NCI-H774 (cell line): ENCODE data around the gene CYP2A13.
A peak's percentile ranks its signal among the peaks of the same experiment; 100 is the strongest.
"Not testable (repeated sequence)": the region's sequence is repeated elsewhere in the genome, so short reads cannot be mapped to it uniquely, and the experiment has no call there.

Experiments used
- DNase-seq: peaks from one replicate; lab custom pipeline; 2025; lab: John Stamatoyannopoulos, UW

CYP2A13 gene

DNA sequence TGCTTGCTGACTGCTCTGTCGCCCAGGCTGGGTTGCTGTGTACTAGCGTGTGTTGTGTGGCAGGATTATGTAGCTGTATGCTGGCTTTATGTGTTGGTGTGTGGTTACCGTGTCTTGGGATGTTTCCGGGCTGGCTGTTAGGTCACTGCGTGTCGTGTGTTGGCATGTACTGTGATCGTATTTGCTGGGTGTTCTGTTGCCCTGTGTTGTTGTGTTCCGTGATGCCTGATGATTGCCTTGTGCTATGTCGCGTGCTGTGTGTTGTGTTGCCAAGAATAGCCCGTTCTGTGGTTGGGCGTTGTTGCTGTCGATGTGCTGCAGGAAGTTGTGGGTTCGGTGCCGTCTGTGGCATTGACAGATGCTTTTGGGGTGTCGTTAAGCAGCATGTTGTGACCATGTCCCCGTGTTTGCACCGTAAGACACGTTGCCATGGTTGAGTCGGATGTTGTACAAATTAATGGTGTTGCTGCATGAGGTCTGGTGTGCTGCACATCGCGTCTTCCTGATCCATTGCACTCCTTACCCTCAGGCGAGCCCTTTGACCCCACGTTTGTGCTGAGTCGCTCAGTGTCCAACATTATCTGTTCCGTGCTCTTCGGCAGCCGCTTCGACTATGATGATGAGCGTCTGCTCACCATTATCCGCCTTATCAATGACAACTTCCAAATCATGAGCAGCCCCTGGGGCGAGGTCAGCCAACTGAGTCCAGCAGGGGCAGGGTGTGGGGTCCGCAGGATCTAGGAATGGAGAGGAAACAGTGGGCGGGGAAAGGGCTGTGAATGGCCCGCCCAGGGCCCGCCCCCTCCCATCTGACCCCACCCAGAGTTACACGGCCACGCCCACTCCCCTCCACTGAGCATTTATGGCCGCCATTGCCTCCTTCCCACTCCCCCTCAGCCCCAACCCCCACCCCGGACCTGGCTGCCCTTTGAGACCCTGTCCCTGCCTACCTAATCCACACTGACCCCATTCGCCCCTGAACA lies 33.0 kb downstream of the CYP2A13 start:
- not testable (repeated sequence) for DNase-seq

DNA sequence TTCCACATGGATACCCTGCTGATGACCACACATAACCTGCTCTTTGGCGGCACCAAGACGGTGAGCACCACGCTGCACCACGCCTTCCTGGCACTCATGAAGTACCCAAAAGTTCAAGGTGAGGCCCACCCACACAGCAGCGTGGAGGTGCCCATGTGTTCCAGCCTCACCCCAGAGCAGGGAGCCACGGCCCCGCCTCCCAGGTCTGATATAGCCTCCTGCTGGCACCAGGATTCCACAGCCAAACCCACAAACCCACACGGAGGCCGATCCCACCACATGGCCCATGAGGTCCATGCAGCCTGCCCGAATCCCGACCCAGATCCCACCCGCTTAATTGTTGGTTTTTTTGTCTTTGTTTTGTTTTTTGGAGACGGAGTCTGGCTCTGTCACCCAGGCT lies 34.6 kb downstream of the CYP2A13 start:
- DNase-seq: not testable (repeated sequence)

DNA sequence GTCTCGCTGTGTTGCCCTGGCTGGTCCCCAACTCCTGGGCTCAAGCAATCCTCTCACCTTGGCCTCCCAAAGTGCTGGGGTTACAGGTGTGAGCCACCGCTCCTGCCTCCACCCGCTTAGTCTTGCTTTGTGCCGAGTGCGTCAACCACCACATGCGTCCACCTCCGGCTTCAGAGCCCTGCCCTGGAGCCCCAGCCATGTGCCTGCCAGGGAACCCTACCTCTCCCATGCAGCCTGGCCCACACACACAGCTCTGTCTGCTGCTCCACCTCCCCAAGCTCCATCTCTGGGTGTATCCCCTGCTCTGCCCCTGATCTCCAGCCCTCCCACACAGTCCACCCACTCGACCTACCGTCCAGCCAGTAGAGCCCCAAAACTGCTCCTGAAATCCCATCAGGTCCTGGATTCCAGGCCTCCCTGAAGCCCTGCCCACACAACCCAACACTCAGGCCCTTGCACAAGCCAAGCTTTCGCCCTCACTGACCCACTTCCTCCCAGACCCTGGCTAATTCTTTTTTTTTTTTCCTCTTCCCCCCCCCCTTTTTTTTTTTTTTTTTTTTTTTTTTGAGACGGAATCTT lies 35.6 kb downstream of the CYP2A13 start:
- no peak for DNase-seq

DNA sequence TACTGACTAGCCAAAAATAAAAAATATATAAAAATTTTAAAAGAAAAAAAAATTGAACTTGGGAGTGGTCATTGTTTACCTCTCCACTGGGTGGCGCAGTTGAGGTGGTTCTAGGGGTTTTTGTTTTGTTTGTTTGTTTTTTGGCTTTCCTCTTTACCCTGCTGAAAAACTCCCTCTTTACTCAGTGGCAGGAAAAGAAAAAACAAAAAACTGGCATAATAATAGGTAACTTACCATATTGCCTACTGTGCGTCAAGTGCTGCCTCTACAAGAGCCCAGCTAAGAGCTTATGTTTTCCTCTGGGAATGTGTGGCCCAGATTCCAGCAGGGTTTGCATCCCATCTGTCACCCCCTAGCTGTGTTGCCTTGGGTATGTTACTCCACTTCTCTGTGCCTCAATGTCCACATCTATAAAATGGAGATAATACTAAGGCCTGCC lies 38.5 kb downstream of the CYP2A13 start:
- not testable (repeated sequence) for DNase-seq

DNA sequence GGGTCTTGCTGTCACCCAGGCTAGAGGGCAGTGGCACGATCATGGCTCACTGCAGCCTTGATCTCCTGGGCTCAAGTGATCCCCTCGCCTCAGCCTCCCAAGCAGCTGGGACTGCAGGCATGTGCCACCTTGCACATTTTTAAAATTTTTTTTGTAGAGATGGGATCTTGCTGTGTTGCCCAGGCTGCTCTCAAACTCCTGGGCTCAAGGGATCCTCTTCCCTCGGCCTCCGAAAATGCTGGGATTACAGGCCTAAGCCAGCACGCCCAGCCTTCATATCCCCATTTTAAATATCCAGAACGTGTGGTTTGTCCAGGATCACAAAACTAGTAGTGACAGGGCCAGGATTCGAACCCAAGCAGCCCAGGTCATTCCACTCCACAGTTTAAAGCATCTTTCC lies 39.1 kb downstream of the CYP2A13 start:
- DNase-seq: not testable (repeated sequence)

DNA sequence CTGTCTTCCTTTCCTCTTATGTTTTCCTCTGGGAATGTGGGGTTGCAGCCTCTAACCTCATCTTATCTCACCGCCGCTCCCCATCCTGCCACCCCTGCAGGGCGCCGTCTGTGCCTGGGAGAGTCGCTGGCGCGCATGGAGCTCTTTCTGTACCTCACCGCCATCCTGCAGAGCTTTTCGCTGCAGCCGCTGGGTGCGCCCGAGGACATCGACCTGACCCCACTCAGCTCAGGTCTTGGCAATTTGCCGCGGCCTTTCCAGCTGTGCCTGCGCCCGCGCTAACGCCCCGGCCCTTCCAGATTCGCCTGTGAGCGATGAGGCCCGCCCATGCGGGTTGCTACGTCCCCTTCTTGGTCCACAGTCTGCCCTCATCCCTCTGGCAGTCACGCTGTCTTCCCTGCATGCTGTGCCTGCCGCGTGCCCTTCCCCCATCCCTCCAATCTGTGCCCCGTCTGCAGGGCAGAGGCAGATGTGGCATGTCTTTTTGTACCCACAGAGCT lies 39.6 kb downstream of the CYP2A13 start:
- DNase-seq: peak; percentile 13

DNA sequence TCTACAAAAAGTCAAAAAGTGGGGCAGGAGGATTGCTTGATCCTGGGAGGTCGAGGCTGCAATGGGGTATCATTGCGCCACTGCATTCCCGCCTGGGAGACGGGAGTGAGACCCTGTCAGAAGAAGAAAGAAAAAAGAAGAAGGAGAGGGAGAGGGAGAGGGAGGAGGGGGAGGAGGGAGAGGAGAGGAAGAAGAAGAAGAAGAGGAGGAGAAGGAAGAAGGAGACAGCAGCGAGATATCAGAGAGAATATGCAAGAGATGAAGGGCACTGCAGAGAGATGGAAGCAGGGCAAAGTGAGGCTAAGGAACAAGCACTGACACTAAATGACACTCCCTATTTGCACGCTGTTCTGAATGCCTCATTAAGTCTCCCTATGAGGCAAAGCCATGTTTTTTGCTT lies 40.4 kb downstream of the CYP2A13 start:
- no peak for DNase-seq

DNA sequence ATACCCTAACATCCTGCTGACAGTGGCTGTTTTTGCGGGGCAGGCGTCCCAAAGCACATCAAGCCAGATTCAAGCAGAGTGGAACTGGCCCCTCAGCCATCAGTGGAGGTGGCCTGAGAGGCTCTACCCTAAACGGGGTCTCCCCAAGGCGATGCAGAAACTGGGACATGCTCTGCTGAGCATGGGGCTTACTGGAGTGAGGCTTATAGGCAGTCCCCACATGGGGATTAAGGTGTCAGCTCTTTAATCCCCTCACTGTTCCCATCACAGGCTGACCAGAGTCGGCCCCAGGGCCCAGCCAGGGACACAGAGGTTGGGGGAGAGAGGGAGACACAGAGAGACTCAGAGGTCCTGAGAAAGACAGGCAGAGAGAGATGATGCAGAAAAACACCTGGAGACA lies 42.9 kb downstream of the CYP2A13 start:
- no peak for DNase-seq

DNA sequence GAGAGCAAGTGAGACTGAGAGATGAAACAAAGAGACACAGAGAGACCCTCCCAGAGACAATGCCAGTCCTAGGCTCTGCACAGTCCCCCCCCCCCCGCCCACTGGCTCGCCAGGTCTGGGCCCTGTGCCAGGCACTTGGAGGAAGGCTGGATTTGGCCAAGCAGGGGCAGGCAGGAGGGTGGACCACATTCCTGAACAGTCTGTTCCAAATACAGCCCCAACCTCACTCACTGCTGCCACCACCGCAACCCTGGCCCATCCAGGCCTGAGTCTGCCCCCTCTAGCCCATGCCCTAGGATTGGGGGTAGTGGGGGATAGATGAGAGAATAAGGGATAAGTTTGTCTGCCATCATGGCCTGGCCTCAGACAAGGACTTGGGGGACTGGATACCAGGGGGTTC lies 45.0 kb downstream of the CYP2A13 start:
- DNase-seq: no peak

DNA sequence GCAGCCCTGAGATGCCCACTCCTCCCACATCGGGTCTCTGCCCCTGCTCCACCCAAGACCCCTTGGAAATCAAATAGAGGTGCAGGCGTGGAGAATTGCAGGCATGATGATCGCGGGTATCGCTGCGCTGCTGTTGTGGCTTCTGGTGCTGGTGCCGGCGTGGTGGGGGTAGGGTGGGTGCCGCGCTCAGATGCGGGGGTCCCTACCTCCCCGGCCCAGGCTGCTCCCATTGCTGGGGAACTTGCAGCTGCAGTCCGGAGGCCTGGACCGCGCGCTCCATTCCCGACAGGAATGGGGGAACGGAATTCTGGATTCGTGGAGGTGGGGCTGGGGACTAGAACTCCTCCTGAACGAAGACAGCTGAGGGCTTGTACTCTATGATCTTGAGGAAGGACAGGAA lies 46.4 kb downstream of the CYP2A13 start:
- no peak for DNase-seq

DNA sequence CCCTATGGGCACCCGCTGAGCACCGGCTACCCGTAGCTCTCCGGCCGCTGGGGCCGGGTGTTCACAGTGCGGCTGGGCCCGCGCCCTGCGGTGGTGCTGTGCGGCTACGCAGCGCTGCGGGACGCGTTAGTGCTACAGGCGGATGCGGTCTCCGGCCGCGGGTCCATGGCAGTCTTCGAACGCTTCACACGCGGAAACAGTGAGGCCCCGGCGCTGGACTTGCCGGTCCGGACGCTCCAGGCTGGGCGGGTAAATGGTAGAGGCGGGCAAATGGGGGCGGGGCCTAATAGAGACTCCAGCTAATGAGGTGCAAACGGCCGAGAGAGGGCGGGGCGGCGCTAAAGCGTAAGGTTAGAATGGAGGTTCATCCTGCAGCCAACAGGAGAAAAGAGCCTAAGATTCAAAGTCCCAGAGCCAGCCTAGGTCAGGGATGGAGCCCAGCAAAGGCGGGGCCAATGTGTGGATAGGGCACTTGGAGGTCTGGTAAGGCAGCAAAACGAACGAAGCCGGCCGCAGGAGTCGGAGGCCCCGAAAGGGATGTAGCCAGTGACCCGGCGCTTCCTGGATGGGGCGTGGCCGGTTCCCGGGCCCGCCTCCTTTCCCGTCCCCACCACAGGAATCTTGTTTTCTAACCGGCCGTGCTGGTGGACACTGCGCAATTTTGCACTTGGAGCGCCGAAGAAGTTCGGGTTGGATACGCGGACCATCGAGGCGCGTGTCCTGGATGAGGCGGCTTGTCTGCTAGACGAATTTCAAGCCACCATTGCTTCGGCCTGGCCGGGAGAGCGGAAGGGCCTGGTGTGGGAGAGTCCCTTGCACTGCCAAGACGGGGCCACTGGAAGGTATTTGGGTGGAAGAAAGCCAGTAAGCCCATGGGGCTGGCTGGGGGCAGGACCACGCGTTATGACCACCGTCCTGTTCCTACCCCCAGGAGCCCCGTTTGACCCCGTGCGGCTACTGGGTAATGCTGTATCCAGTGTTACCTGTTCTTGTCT lies 47.4 kb downstream of the CYP2A13 start:
- DNase-seq: not testable (repeated sequence)

DNA sequence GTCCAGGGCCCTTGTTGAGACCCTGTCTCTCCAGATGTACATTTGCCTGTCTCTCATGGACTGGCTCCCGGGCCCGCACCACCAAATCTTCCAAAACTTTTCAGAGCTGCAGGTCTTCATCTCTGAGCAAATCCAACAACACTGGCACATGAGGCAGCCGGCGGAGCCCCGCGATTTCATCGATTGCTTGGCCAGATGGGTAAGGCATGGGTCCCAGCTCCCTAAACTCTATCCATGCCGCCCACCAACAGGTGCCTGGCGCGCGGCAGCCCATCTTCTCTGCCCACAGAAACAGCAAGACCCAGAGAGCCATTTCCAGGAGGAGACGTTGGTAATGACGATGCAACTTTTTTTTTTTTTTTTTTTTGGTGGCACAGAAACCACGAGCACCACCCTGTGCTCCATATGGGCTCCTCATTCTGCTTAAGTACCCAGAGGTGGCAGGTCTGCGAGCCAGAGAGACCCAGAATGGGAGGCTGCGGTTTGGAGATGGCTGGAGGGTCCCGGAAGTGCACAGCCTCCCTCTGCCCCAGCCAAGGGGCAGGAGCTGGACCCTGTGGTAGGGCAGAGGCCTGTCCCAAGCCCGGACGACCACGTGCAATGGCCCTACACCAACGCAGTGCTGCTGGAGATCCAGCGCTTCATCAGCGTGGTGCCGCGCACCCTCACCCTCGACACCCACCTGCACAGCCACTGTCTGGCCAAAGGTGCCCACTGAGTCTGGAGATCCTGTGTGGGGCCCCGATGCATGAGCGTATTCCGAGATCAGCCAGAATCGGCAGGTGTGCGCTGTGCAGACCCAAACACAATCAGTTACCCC lies 48.6 kb downstream of the CYP2A13 start:
- DNase-seq: no peak

DNA sequence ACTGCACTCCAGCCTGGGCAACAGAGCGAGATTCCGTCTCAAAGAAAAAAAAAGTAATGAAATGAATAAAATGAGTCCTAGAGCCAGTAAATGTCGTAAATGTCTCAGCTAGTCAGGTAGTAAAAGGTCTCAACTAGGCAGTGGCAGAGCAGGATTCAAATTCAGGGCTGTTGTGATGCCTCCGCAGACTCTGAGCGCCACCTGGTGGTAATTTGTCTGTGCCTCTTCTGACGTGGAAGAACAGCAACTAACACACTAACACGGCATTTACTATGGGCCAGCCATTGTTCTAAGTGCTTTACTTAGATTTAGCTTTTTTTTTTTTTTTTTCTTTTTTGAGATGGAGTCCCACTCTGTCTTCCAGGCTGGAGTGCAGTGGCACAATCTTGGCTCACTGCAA lies 56.2 kb downstream of the CYP2A13 start:
- DNase-seq: peak; percentile 45
